OCI-LY1 (cell line): ENCODE results near the gene PLEKHH1.

Source experiments
- H2AFZ ChIP-seq: fragments of 200-600 bp; sonication (generic), shearing (Covaris generic); 2 replicates; pipeline ENCODE4 v1.6.0; 2014; ENCODE audit warnings: antibody characterized with exemption, mild to moderate bottlenecking, low read length
- H3F3A ChIP-seq: fragments of 200-600 bp; sonication (generic), shearing (Covaris generic); 2 replicates; pipeline ENCODE4 v1.6.0; 2014; ENCODE audit warnings: mild to moderate bottlenecking, antibody characterized with exemption, low read length, moderate library complexity; ENCODE audit not compliant: insufficient read depth
- H3K27ac ChIP-seq: fragments of 200-600 bp; sonication (generic); 2 replicates; pipeline ENCODE4 v1.5.1; 2014; ENCODE audit warnings: low read length, mixed run types, mild to moderate bottlenecking, low read depth; ENCODE audit not compliant: poor library complexity, severe bottlenecking
- H3K27me3 ChIP-seq: fragments of 200-600 bp; sonication (generic); 2 replicates; pipeline ENCODE4 v1.6.0; 2014; ENCODE audit warnings: antibody characterized with exemption, mild to moderate bottlenecking, low read length, moderate library complexity; ENCODE audit not compliant: insufficient read depth
- H3K36me3 ChIP-seq: fragments of 200-600 bp; sonication (generic); 2 replicates; pipeline ENCODE4 v1.6.1; 2014; ENCODE audit warnings: mild to moderate bottlenecking, antibody characterized with exemption, low read length, moderate library complexity, mixed read lengths; ENCODE audit not compliant: insufficient read depth
- H3K4me1 ChIP-seq: fragments of 200-600 bp; sonication (generic); 2 replicates; pipeline ENCODE4 v1.5.1; 2014; ENCODE audit warnings: mild to moderate bottlenecking, low read length, moderate library complexity; ENCODE audit not compliant: insufficient read depth, severe bottlenecking
- H3K4me2 ChIP-seq: fragments of 200-600 bp; sonication (generic), shearing (Covaris generic); 2 replicates; pipeline ENCODE4 v1.6.1; 2014; ENCODE audit warnings: low read length
- H3K4me3 ChIP-seq: fragments of 200-600 bp; sonication (generic); 2 replicates; pipeline ENCODE4 v1.5.1; 2014; ENCODE audit warnings: low read length, low read depth, mild to moderate bottlenecking, mixed read lengths; ENCODE audit not compliant: poor library complexity, severe bottlenecking
- H3K79me2 ChIP-seq: fragments of 200-600 bp; shearing (Covaris generic); 2 replicates; pipeline ENCODE4 v1.6.1; 2016; ENCODE audit warnings: mixed run types, low read length, mixed read lengths; ENCODE audit not compliant: insufficient read depth
- H3K9ac ChIP-seq: fragments of 200-600 bp; sonication (generic), shearing (Covaris generic); 2 replicates; pipeline ENCODE4 v1.6.1; 2014; ENCODE audit warnings: mild to moderate bottlenecking, low read length, mixed read lengths
- H3K9me2 ChIP-seq: fragments of 200-600 bp; sonication (generic), shearing (Covaris generic); 2 replicates; pipeline ENCODE4 v1.6.1; 2014; ENCODE audit warnings: low read depth, mild to moderate bottlenecking, low read length, mixed read lengths
- H3K9me3 ChIP-seq: fragments of 200-600 bp; shearing (Covaris generic); 2 replicates; pipeline ENCODE4 v1.6.1; 2014; ENCODE audit warnings: low read length, mixed read lengths
- H4K20me1 ChIP-seq: fragments of 200-600 bp; sonication (generic), shearing (Covaris generic); 2 replicates; pipeline ENCODE4 v1.6.0; 2016; ENCODE audit warnings: mild to moderate bottlenecking, low read length; ENCODE audit not compliant: insufficient read depth
- CTCF ChIP-seq: fragments of 200-600 bp; sonication (generic), shearing (Covaris generic); IDR thresholded peaks from 2 replicates; pipeline ENCODE4 v1.5.1; 2017; ENCODE audit warnings: mild to moderate bottlenecking, antibody characterized with exemption, low read length, moderate library complexity, mixed read lengths
- EZH2 ChIP-seq: fragments of 200-600 bp; sonication (generic), shearing (Covaris generic); IDR thresholded peaks from 2 replicates; pipeline ENCODE4 v1.8.0; 2017; ENCODE audit warnings: borderline replicate concordance, mixed run types, mild to moderate bottlenecking, antibody characterized with exemption, low read length, moderate library complexity, mixed read lengths

PLEKHH1 gene

GRCh38 chr14:67579636-67580035, 46.5 kb downstream of the PLEKHH1 start:
- peaks cover 7% of the 10 kb centered on the region; the same call in 1 of the 2 replicates for H3K27me3 ChIP-seq
- H4K20me1 ChIP-seq: no peaks in the 10 kb centered on the region
- H3K79me2 ChIP-seq: no peaks in the 10 kb centered on the region
- H3K36me3 ChIP-seq: no peaks in the 10 kb centered on the region
- no peak overlapping the region for H3K4me3 ChIP-seq
- TF ChIP-seq EZH2: no peak
- no peak for TF ChIP-seq CTCF
- no peak overlapping the region for H3K9ac ChIP-seq
- no peaks in the 10 kb centered on the region for H3K4me1 ChIP-seq
- H2AFZ ChIP-seq: no peak overlapping the region
- H3K4me2 ChIP-seq: no peak overlapping the region
- H3K9me2 ChIP-seq: no peaks in the 10 kb centered on the region
- H3F3A ChIP-seq: no peaks in the 10 kb centered on the region
- H3K27ac ChIP-seq: no peak overlapping the region
- no peaks in the 10 kb centered on the region for H3K9me3 ChIP-seq

DNA sequence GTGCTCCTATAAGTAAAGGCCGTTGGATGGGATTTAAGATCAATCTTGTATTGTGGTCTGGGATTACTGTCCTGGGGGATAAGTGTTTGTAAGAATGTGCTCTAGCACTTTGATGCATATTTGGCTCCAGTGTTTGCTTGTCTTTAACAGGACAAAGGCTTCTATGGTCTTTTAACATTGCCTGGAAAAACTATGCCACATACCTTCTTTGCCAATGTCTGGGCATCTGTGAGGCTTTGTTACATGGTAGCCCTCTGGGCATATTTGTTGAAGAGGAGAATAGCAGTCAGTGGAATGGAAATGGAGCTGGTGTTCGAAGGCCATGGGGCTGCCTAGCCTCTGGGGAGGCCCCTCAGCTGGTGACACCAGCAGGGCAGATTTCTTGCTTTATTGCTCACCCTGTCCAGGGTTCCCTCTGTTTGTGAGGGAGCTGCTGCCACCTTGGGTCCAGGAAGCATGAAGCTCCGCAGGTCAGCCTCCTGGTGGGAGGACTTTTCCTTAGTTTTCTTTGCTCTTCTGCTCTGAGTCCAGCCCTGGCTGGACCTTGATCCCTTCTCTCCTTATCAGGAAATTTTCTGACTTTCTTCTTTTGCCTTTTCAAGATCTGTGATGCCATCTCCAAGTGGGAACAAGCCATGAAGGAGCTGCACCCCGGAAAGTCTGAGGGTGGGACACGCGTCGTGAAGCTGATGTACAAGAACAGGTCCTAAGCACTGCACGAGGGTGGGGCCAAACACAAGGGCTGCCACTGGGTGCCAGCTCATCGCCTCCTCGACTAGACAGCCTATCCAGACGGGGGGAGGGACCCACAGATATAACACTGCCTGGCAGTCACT, 47.5 kb downstream of the PLEKHH1 start:
- H2AFZ ChIP-seq: no peak overlapping the region
- H3K9me2 ChIP-seq: no peaks in the 10 kb centered on the region
- no peak overlapping the region for H3K4me2 ChIP-seq
- no peaks in the 10 kb centered on the region for H3K9me3 ChIP-seq
- no peak overlapping the region for H3K4me3 ChIP-seq
- H3K27ac ChIP-seq: no peak overlapping the region
- H3F3A ChIP-seq: no peaks in the 10 kb centered on the region
- H3K79me2 ChIP-seq: no peaks in the 10 kb centered on the region
- no peak overlapping the region for H3K9ac ChIP-seq
- TF ChIP-seq CTCF: no peak
- peaks cover 3% of the 10 kb centered on the region; the same call in 1 of the 2 replicates for H3K27me3 ChIP-seq
- no peaks in the 10 kb centered on the region for H4K20me1 ChIP-seq
- H3K36me3 ChIP-seq: peaks cover under 1% of the 10 kb centered on the region; the same call in 1 of the 2 replicates
- H3K4me1 ChIP-seq: no peaks in the 10 kb centered on the region

DNA sequence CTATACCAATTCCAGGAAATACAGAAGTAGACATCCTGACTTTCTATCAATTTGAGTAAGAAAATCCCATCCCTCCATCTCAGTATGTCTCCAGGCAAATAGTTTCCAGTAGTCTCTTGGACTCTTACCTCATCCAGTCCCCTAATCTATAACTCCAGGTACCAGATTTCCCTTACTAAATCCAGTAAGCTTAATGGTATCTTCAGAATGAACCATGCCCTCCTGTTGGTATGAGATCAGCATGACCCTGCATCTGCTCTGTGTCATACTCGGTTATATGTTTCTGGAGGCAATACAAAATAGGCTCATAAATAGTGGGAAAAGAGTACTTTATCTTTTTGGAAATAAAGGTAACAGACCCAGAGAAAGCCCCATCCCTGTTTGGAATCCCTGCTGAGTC, 48.6 kb downstream of the PLEKHH1 start:
- TF ChIP-seq EZH2 (no peak), CTCF (no peak)

More for the DNA sequence above, 48.6 kb downstream of the PLEKHH1 start:
- no peak overlapping the region for H2AFZ ChIP-seq
- no peaks in the 10 kb centered on the region; the same call in 1 of the 2 replicates for H3K27me3 ChIP-seq
- H4K20me1 ChIP-seq: no peaks in the 10 kb centered on the region
- H3K27ac ChIP-seq: no peak overlapping the region
- H3K4me1 ChIP-seq: no peaks in the 10 kb centered on the region
- H3K9me3 ChIP-seq: no peaks in the 10 kb centered on the region
- H3F3A ChIP-seq: no peaks in the 10 kb centered on the region
- no peaks in the 10 kb centered on the region for H3K9me2 ChIP-seq
- H3K9ac ChIP-seq: no peak overlapping the region
- no peak overlapping the region for H3K4me2 ChIP-seq
- H3K36me3 ChIP-seq: peaks cover 5% of the 10 kb centered on the region; the same call in 1 of the 2 replicates
- H3K4me3 ChIP-seq: no peak overlapping the region
- H3K79me2 ChIP-seq: no peaks in the 10 kb centered on the region
